Measurements from ENCODE around the gene ARHGAP24.

GRCh38 chr4:85508654-85509053 lies 33.7 kb downstream of the ARHGAP24 start:
- TF ChIP-seq TCF7L2 (IDR thresholded peaks at IDR 0.05; ENCODE audit: low read depth, low read length): no peak
- TF ChIP-seq CTCF (IDR thresholded peaks at IDR 0.05): no peak
- TF ChIP-seq POLR2AphosphoS5 (IDR thresholded peaks at IDR 0.05; ENCODE audit: low read depth, low read length): no peak
- TF ChIP-seq REST (IDR thresholded peaks at IDR 0.05; ENCODE audit: insufficient read depth in 1 of 2, low read depth in 2 of 2, low read length in 1 of 2): no peak
- no peak for TF ChIP-seq SIN3A (IDR thresholded peaks at IDR 0.05; ENCODE audit: borderline replicate concordance, insufficient read depth, low read depth, low read length)
